CD14-positive monocyte (primary cell): ENCODE measurements around the gene RC3H2. TPM values are rescaled to one million over a fixed set of nuclear protein-coding genes. Genes with fewer than 3 reads are reported as not detected.

Source experiments
- DNase-seq, 3 donors: peaks; one replicate each; pipeline ENCODE4 v3.0.0-alpha.2; 2011 to 2022
- H2AFZ ChIP-seq: 2 replicates; pipeline ENCODE4 v1.6.0; 2012; ENCODE audit warnings: mild to moderate bottlenecking, low read depth, low read length, inconsistent platforms; ENCODE audit not compliant: insufficient read depth, poor library complexity, severe bottlenecking
- H3K27ac ChIP-seq, 2 donors: 1 replicate in 1 of 2; 2 replicates in 1 of 2; pipeline ENCODE4 v1.5.1; 2012 to 2013; ENCODE audit warnings: low read length in 2 of 2, control low read depth in 1 of 2, inconsistent platforms in 1 of 2, low read depth in 1 of 2, mild to moderate bottlenecking in 1 of 2
- H3K27me3 ChIP-seq, 2 donors: one replicate each; pipeline versions ENCODE4 v1.6.0 to v1.6.1; 2011 to 2013; ENCODE audit warnings: low read length in 2 of 2; ENCODE audit not compliant: control insufficient read depth in 2 of 2, insufficient read depth in 2 of 2
- H3K36me3 ChIP-seq, 2 donors: replicated peaks in 1 of 2; 1 replicate in 1 of 2; 2 replicates in 1 of 2; pipeline versions ENCODE4 v1.5.1 to v1.6.1; 2012 to 2013; ENCODE audit warnings: low read length in 2 of 2, control low read depth in 1 of 2, inconsistent platforms in 1 of 2, mild to moderate bottlenecking in 1 of 2; ENCODE audit not compliant: insufficient read depth in 2 of 2, control insufficient read depth in 1 of 2
- H3K4me1 ChIP-seq, 2 donors: 1 replicate in 1 of 2; 2 replicates in 1 of 2; pipeline versions ENCODE4 v1.5.1 to v1.6.1; 2012 to 2013; ENCODE audit warnings: low read length in 2 of 2, control low read depth in 1 of 2, inconsistent platforms in 1 of 2, mild to moderate bottlenecking in 1 of 2, moderate library complexity in 1 of 2; ENCODE audit not compliant: insufficient read depth in 2 of 2, control insufficient read depth in 1 of 2
- H3K4me2 ChIP-seq: replicated peaks from 2 replicates; pipeline ENCODE3; 2012; ENCODE audit warnings: low read length, moderate library complexity, mild to moderate bottlenecking; ENCODE audit not compliant: poor library complexity, severe bottlenecking; ENCODE audit errors: extremely low read depth
- H3K4me3 ChIP-seq, 3 experiments: fragments of 200-600 bp in 1 of 3; sonication (generic) in 1 of 3; replicated peaks in 1 of 3; 1 replicate in 2 of 3; 2 replicates in 1 of 3; pipeline ENCODE4 v1.5.1; 2011 to 2013; ENCODE audit warnings: low read length in 3 of 3, mild to moderate bottlenecking in 3 of 3, control low read depth in 2 of 3, low read depth in 2 of 3, inconsistent platforms in 1 of 3, moderate library complexity in 1 of 3
- H3K79me2 ChIP-seq: 2 replicates; pipeline ENCODE4 v1.6.0; 2012; ENCODE audit warnings: mild to moderate bottlenecking, control low read depth, inconsistent platforms, low read length, moderate library complexity; ENCODE audit not compliant: insufficient read depth
- H3K9ac ChIP-seq: 2 replicates; pipeline ENCODE4 v1.6.0; 2017; ENCODE audit warnings: low read length, mild to moderate bottlenecking; ENCODE audit not compliant: insufficient read depth, poor library complexity, severe bottlenecking
- H3K9me3 ChIP-seq, 2 donors: replicated peaks in 1 of 2; 1 replicate in 1 of 2; 2 replicates in 1 of 2; pipeline versions ENCODE4 v1.5.1 to v1.6.1; 2012 to 2013; ENCODE audit warnings: low read length in 2 of 2, control low read depth in 1 of 2; ENCODE audit not compliant: control insufficient read depth in 1 of 2, insufficient read depth in 1 of 2
- H4K20me1 ChIP-seq: 2 replicates; pipeline ENCODE4 v1.6.0; 2012; ENCODE audit warnings: mild to moderate bottlenecking, low read length, control low read depth, moderate library complexity; ENCODE audit not compliant: insufficient read depth
- H3K27ac Mint-ChIP-seq, 7 donors: one replicate each; pipeline ENCODE4 v1.8.0; 2020; ENCODE audit warnings: mild to moderate bottlenecking in 7 of 7, mixed read lengths in 7 of 7, moderate library complexity in 6 of 7, inconsistent platforms in 2 of 7
- H3K27me3 Mint-ChIP-seq, 3 donors: one replicate each; pipeline ENCODE4 v1.8.0; 2021 to 2022; ENCODE audit warnings: low read depth in 3 of 3, mild to moderate bottlenecking in 3 of 3, mixed read lengths in 3 of 3, moderate library complexity in 3 of 3, inconsistent platforms in 1 of 3
- H3K36me3 Mint-ChIP-seq, 2 donors: one replicate each; pipeline ENCODE4 v1.8.0; 2020; ENCODE audit warnings: mixed read lengths in 2 of 2, inconsistent platforms in 1 of 2, mild to moderate bottlenecking in 1 of 2
- H3K4me1 Mint-ChIP-seq: one replicate; pipeline ENCODE4 v1.8.0; 2020; ENCODE audit warnings: mild to moderate bottlenecking, mixed read lengths
- H3K4me3 Mint-ChIP-seq, 2 donors: one replicate each; pipeline ENCODE4 v1.8.0; 2020; ENCODE audit warnings: mild to moderate bottlenecking in 2 of 2, mixed read lengths in 2 of 2, moderate library complexity in 1 of 2
- H3K9me3 Mint-ChIP-seq, 7 donors: one replicate each; pipeline ENCODE4 v1.8.0; 2020 to 2022; ENCODE audit warnings: mixed read lengths in 7 of 7, mild to moderate bottlenecking in 6 of 7, moderate library complexity in 6 of 7, inconsistent platforms in 2 of 7
- CTCF ChIP-seq: fragments of 200-600 bp; IDR thresholded peaks from one replicate; pipeline ENCODE4 v1.8.0; 2022; ENCODE audit warnings: antibody characterized with exemption, mild to moderate bottlenecking
- WGBS: methylation state at CpG from one replicate; pipeline ENCODE4 v1.1.5; 2013; ENCODE audit warnings: missing lambda C conversion rate; ENCODE audit not compliant: insufficient coverage; 5-methylcytosine and 5-hydroxymethylcytosine counted together
- intact Hi-C, 2 donors: fragments of 100-400 bp; cut with micrococcal nuclease; formaldehyde crosslinking; loops; one replicate each; pipeline versions ENCODE4 v1.15.0 to v1.15.1; 2023
- polyA minus RNA-seq: library from RNA; depleted of rRNA, polyadenylated mRNA; stranded (reverse); fragments of >200 nt; gene quantifications from 2 replicates; pipeline ENCODE4 v1.2.3, GENCODE V29; 2012
- polyA plus RNA-seq, 3 donors: library from polyadenylated mRNA; depleted of rRNA in 1 of 3; unstranded in 2 of 3; stranded (reverse) in 1 of 3; fragments of 300-500 nt in 2 of 3; fragments of >200 nt in 1 of 3; fragmentation: Illumina TruSeq in 2 of 3; gene quantifications; 1 replicate in 2 of 3; 2 replicates in 1 of 3; pipeline ENCODE4 v1.2.3, GENCODE V29; 2012 to 2021
- total RNA-seq, 12 experiments: library from RNA in 1 of 12; stranded (reverse) in 1 of 12; fragments of 120-200 nt in 1 of 12; gene quantifications; one replicate each; pipeline ENCODE4 v1.2.4 and lab custom pipeline; 2013 to 2026; ENCODE audit warnings: mixed read lengths in 6 of 12, inconsistent platforms in 1 of 12

The RC3H2 gene
- total RNA-seq (2013): 37.1 TPM
- 10 to 100 TPM; 11.3 to 24.6 (median 11.8) TPM for polyA plus RNA-seq
- 21.8 and 32.2 TPM in 2 replicates for polyA minus RNA-seq
- total RNA-seq (lab: John Stamatoyannopoulos, UW): 73.9 to 213 (median 123) reads per million in 11 experiments

GRCh38 chr9:122904823-122905710 lies at the start of gene RC3H2:
RC3H2 (minus strand) TSS chr9:122905359; CDS start chr9:122897509, 7,850 bp downstream.
- peaks cover 50% of the 10 kb centered on the region for H3K79me2 ChIP-seq
- WGBS: under 1% methylated on average over 62 of the region's 77 CpGs
- H4K20me1 ChIP-seq: no peaks in the 10 kb centered on the region
- peaks cover 0 to 3% of the 10 kb centered on the region in 2 donors for H3K9me3 ChIP-seq
- DNase-seq: peak; percentile 99 to 100 (median 99)
- peaks cover 1 to 17% of the 10 kb centered on the region in 2 donors for H3K36me3 ChIP-seq
- H3K4me2 ChIP-seq: peak within 1 kb of the TSS; percentile 90
- H3K4me1 Mint-ChIP-seq: peaks cover 16% of the 10 kb centered on the region
- H3K9ac ChIP-seq: peak within 1 kb of the TSS; percentile 98
- H3K4me3 ChIP-seq: peak within 1 kb of the TSS; percentile 63 to 93 (median 71)
- H3K27me3 ChIP-seq: no peaks in the 10 kb centered on the region
- peak within 1 kb of the TSS; percentile 91 to 96 (median 93) for H3K27ac Mint-ChIP-seq
- H3K27ac ChIP-seq: peak within 1 kb of the TSS; percentile 83 to 90
- H3K36me3 Mint-ChIP-seq: peaks cover 10 to 16% of the 10 kb centered on the region in 2 donors
- peaks cover 0 to 1% (median 0%) of the 10 kb centered on the region in 3 donors for H3K27me3 Mint-ChIP-seq
- TF ChIP-seq CTCF: no peak
- intact Hi-C loops: loop anchor here (2.0 to 10.0 kb wide), 5 partner anchors 36 to 808 kb away; partner anchors contain the start of genes RABGAP1 (in 2 of the 2), MRRF (in 1 of the 2) and RBM18 (in 1 of the 2)
- peak within 1 kb of the TSS; percentile 90 to 94 for H3K4me3 Mint-ChIP-seq
- H3K9me3 Mint-ChIP-seq: no peaks in the 10 kb centered on the region
- peak within 1 kb of the TSS; percentile 84 for H2AFZ ChIP-seq
- peaks cover 19 to 32% of the 10 kb centered on the region in 2 donors for H3K4me1 ChIP-seq

GRCh38 chr9:122954253-122954691 lies 49.1 kb upstream of the RC3H2 start:
- Histone ChIP-seq H3K4me1 (peaks cover 10% of the 10 kb centered on the region in 2 donors), H2AFZ (no peak overlapping the region), H3K27me3 (no peaks in the 10 kb centered on the region), H3K9me3 (no peaks in the 10 kb centered on the region), H3K9ac (no peak overlapping the region), H4K20me1 (peaks cover 65% of the 10 kb centered on the region), H3K36me3 (peaks cover 9 to 14% of the 10 kb centered on the region in 2 donors), H3K4me2 (no peak overlapping the region), H3K27ac (peak overlapping the region in 1 of 2 donors; percentile 28), H3K79me2 (peaks cover 75% of the 10 kb centered on the region), H3K4me3 (no peak overlapping the region)
- H3K27ac Mint-ChIP-seq: no peak overlapping the region
- TF ChIP-seq CTCF: no peak
- H3K9me3 Mint-ChIP-seq: peaks cover 0 to 3% (median 0%) of the 10 kb centered on the region in 7 donors
- H3K4me3 Mint-ChIP-seq: no peak overlapping the region
- H3K36me3 Mint-ChIP-seq: peaks cover 12 to 22% of the 10 kb centered on the region in 2 donors
- intact Hi-C loops: no loop called here
- DNase-seq: no peak
- H3K27me3 Mint-ChIP-seq: no peaks in the 10 kb centered on the region
- peaks cover 25% of the 10 kb centered on the region for H3K4me1 Mint-ChIP-seq
